Neural cell (in vitro differentiated cells): ENCODE data around the gene ASS1. TPM values are rescaled to one million over a fixed set of nuclear protein-coding genes. Genes with fewer than 3 reads are reported as not detected.

ENCODE experiments used
- H2AFZ ChIP-seq: fragments of 200-600, 300-800 bp; sonication (generic), shearing (Covaris generic); 2 replicates; pipeline ENCODE4 v1.6.0; 2014; ENCODE audit warnings: low read depth, mild to moderate bottlenecking, antibody characterized with exemption, low read length, moderate library complexity
- H3F3A ChIP-seq: fragments of 200-600 bp; shearing (Covaris generic); 2 replicates; pipeline ENCODE4 v1.6.1; 2016; ENCODE audit warnings: mild to moderate bottlenecking, moderate library complexity, mixed read lengths, antibody characterized with exemption, low read length; ENCODE audit not compliant: insufficient read depth, poor library complexity, severe bottlenecking
- H3K27ac ChIP-seq: fragments of 200-600, 300-800 bp; sonication (generic), shearing (Covaris generic); 2 replicates; pipeline ENCODE4 v1.5.1; 2014; ENCODE audit warnings: mild to moderate bottlenecking, low read length, moderate library complexity
- H3K27me3 ChIP-seq: fragments of 300-800, 200-600 bp; sonication (generic), shearing (Covaris generic); 2 replicates; pipeline ENCODE4 v1.6.0; 2014; ENCODE audit warnings: mild to moderate bottlenecking, low read depth, low read length, moderate library complexity; ENCODE audit not compliant: insufficient read depth
- H3K36me3 ChIP-seq: fragments of 300-800, 200-600 bp; sonication (generic), shearing (Covaris generic); 2 replicates; pipeline ENCODE4 v1.5.1; 2014; ENCODE audit warnings: mild to moderate bottlenecking, antibody characterized with exemption, low read length, moderate library complexity; ENCODE audit not compliant: insufficient read depth
- H3K4me2 ChIP-seq: fragments of 300-800, 200-600 bp; sonication (generic), shearing (Covaris generic); 2 replicates; pipeline ENCODE4 v1.6.0; 2014; ENCODE audit warnings: mild to moderate bottlenecking, low read length
- H3K4me3 ChIP-seq: fragments of 300-800, 200-600 bp; sonication (generic), shearing (Covaris generic); 2 replicates; pipeline ENCODE4 v1.5.1; 2014; ENCODE audit warnings: mild to moderate bottlenecking, low read length, moderate library complexity
- H3K79me2 ChIP-seq: fragments of 200-600 bp; shearing (Covaris generic); replicated peaks from 2 replicates; pipeline ENCODE4 v1.6.0; 2014; ENCODE audit warnings: mild to moderate bottlenecking, low read length, moderate library complexity; ENCODE audit not compliant: insufficient read depth
- H3K9ac ChIP-seq: fragments of 300-800, 200-600 bp; sonication (generic), shearing (Covaris generic); 2 replicates; pipeline ENCODE4 v1.6.1; 2016; ENCODE audit warnings: mild to moderate bottlenecking, low read length, mixed read lengths
- H3K9me2 ChIP-seq: fragments of 200-600 bp; shearing (Covaris generic); 2 replicates; pipeline ENCODE4 v1.6.1; 2016; ENCODE audit warnings: mild to moderate bottlenecking, low read length, mixed read lengths; ENCODE audit not compliant: insufficient read depth
- H3K9me3 ChIP-seq: fragments of 200-600, 300-800 bp; sonication (generic), shearing (Covaris generic); 2 replicates; pipeline ENCODE4 v1.6.1; 2016; ENCODE audit warnings: mild to moderate bottlenecking, mixed run types, low read length, moderate library complexity, mixed read lengths
- H4K20me1 ChIP-seq: fragments of 200-600 bp; shearing (Covaris generic); 2 replicates; pipeline ENCODE4 v1.6.1; 2016; ENCODE audit warnings: mild to moderate bottlenecking, mixed run types; ENCODE audit not compliant: insufficient read depth
- EP300 ChIP-seq: fragments of 450-650 bp; conservative IDR thresholded peaks from 2 replicates; pipeline ENCODE4 v1.6.1; 2014; ENCODE audit warnings: antibody characterized with exemption, mild to moderate bottlenecking, moderate library complexity; ENCODE audit not compliant: poor library complexity, severe bottlenecking
- EZH2 ChIP-seq: fragments of 200-600, 300-800 bp; shearing (Covaris generic), sonication (generic); IDR thresholded peaks from 2 replicates; pipeline ENCODE4 v1.6.1; 2014; ENCODE audit warnings: antibody characterized with exemption, low read length, borderline replicate concordance, mild to moderate bottlenecking; ENCODE audit not compliant: insufficient read depth, poor library complexity, severe bottlenecking
- MXI1 ChIP-seq: fragments of 450-650 bp; conservative IDR thresholded peaks from 2 replicates; pipeline ENCODE4 v1.6.1; 2014; ENCODE audit warnings: antibody characterized with exemption, mild to moderate bottlenecking; ENCODE audit not compliant: poor library complexity, severe bottlenecking
- POLR2AphosphoS5 ChIP-seq: IDR thresholded peaks from 2 replicates; pipeline ENCODE4 v1.6.1; 2012
- RAD21 ChIP-seq: fragments of 450-650 bp; conservative IDR thresholded peaks from 2 replicates; pipeline ENCODE4 v1.6.1; 2014; ENCODE audit warnings: antibody characterized with exemption, mild to moderate bottlenecking, moderate library complexity
- SMC3 ChIP-seq: fragments of 450-650 bp; conservative IDR thresholded peaks from 2 replicates; pipeline ENCODE4 v1.6.1; 2014; ENCODE audit warnings: antibody characterized with exemption, mild to moderate bottlenecking, moderate library complexity; ENCODE audit not compliant: poor library complexity
- TAF1 ChIP-seq: IDR thresholded peaks from 2 replicates; pipeline ENCODE4 v1.6.1; 2012; ENCODE audit warnings: low read depth
- polyA plus RNA-seq: library from polyadenylated mRNA; depleted of rRNA; stranded (reverse); fragments of >200 nt; gene quantifications from 2 replicates; pipeline ENCODE4 v1.2.3, GENCODE V29; 2014
- TF ChIP-seq, protein P1 (sequence below): IDR thresholded peaks from 2 replicates; pipeline ENCODE4 v1.6.1; 2012; ENCODE audit warnings: borderline replicate concordance
- TF ChIP-seq, protein P2 (sequence below): fragments of 450-650 bp; IDR thresholded peaks from 2 replicates; pipeline ENCODE4 v1.5.1; 2014; ENCODE audit warnings: antibody characterized with exemption, mild to moderate bottlenecking, moderate library complexity; ENCODE audit not compliant: poor library complexity, severe bottlenecking

The ASS1 gene
- polyA plus RNA-seq, 1 donor from 2014 or later = 2.6 TPM

- Histone ChIP-seq H3K9me2 (no peaks in the 10 kb centered on the region), H3K79me2 (no peaks in the 10 kb centered on the region), H4K20me1 (no peaks in the 10 kb centered on the region), H3K9me3 (no peaks in the 10 kb centered on the region), H3K9ac (no peak overlapping the region), H3K27me3 (no peaks in the 10 kb centered on the region), H3K27ac (no peak overlapping the region), H3K36me3 (no peaks in the 10 kb centered on the region), H3F3A (no peaks in the 10 kb centered on the region), H2AFZ (no peak overlapping the region), H3K4me3 (no peak overlapping the region), H3K4me2 (no peak overlapping the region)
- TF ChIP-seq POLR2AphosphoS5 (no peak), EZH2 (no peak), SMC3 (no peak), RAD21 (no peak), MXI1 (no peak), TAF1 (no peak), EP300 (no peak)
- TF ChIP-seq, protein P1, sequence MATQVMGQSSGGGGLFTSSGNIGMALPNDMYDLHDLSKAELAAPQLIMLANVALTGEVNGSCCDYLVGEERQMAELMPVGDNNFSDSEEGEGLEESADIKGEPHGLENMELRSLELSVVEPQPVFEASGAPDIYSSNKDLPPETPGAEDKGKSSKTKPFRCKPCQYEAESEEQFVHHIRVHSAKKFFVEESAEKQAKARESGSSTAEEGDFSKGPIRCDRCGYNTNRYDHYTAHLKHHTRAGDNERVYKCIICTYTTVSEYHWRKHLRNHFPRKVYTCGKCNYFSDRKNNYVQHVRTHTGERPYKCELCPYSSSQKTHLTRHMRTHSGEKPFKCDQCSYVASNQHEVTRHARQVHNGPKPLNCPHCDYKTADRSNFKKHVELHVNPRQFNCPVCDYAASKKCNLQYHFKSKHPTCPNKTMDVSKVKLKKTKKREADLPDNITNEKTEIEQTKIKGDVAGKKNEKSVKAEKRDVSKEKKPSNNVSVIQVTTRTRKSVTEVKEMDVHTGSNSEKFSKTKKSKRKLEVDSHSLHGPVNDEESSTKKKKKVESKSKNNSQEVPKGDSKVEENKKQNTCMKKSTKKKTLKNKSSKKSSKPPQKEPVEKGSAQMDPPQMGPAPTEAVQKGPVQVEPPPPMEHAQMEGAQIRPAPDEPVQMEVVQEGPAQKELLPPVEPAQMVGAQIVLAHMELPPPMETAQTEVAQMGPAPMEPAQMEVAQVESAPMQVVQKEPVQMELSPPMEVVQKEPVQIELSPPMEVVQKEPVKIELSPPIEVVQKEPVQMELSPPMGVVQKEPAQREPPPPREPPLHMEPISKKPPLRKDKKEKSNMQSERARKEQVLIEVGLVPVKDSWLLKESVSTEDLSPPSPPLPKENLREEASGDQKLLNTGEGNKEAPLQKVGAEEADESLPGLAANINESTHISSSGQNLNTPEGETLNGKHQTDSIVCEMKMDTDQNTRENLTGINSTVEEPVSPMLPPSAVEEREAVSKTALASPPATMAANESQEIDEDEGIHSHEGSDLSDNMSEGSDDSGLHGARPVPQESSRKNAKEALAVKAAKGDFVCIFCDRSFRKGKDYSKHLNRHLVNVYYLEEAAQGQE = no peak
- TF ChIP-seq, protein P2, sequence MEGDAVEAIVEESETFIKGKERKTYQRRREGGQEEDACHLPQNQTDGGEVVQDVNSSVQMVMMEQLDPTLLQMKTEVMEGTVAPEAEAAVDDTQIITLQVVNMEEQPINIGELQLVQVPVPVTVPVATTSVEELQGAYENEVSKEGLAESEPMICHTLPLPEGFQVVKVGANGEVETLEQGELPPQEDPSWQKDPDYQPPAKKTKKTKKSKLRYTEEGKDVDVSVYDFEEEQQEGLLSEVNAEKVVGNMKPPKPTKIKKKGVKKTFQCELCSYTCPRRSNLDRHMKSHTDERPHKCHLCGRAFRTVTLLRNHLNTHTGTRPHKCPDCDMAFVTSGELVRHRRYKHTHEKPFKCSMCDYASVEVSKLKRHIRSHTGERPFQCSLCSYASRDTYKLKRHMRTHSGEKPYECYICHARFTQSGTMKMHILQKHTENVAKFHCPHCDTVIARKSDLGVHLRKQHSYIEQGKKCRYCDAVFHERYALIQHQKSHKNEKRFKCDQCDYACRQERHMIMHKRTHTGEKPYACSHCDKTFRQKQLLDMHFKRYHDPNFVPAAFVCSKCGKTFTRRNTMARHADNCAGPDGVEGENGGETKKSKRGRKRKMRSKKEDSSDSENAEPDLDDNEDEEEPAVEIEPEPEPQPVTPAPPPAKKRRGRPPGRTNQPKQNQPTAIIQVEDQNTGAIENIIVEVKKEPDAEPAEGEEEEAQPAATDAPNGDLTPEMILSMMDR = no peak
These were observed 56.9 kb downstream of the ASS1 start for GRCh38 chr9:130501639-130502038.

GRCh38 chr9:130508218-130508617, 63.5 kb downstream of the ASS1 start:
- Histone ChIP-seq H3K27me3 (no peaks in the 10 kb centered on the region), H3K9me3 (no peaks in the 10 kb centered on the region), H3K9me2 (no peaks in the 10 kb centered on the region), H3K36me3 (no peaks in the 10 kb centered on the region), H3K4me3 (no peak overlapping the region), H3K27ac (no peak overlapping the region), H3K79me2 (no peaks in the 10 kb centered on the region), H3F3A (no peaks in the 10 kb centered on the region), H2AFZ (no peak overlapping the region), H3K4me2 (no peak overlapping the region), H3K9ac (no peak overlapping the region), H4K20me1 (no peaks in the 10 kb centered on the region)
- TF ChIP-seq MXI1 = no peak
- TF ChIP-seq, protein P2 = no peak
- TF ChIP-seq SMC3 = no peak
- TF ChIP-seq, protein P1 = no peak
- TF ChIP-seq POLR2AphosphoS5 = no peak
- no peak for TF ChIP-seq TAF1
- TF ChIP-seq EZH2 = no peak
- no peak for TF ChIP-seq RAD21
- no peak for TF ChIP-seq EP300
